Loucy (cell line): ENCODE data around the gene TTBK1.

Experiments used
- CTCF ChIP-seq: fragments of 200-600 bp; sonication (generic); conservative IDR thresholded peaks from 2 replicates; pipeline ENCODE4 v1.5.1; 2014; ENCODE audit warnings: mild to moderate bottlenecking, antibody characterized with exemption, low read length
- EZH2phosphoT487 ChIP-seq: fragments of 200-600 bp; IDR thresholded peaks from 2 replicates; pipeline ENCODE4 v1.6.1; 2018; ENCODE audit warnings: antibody characterized with exemption, mild to moderate bottlenecking, moderate library complexity, borderline replicate concordance

- TF ChIP-seq CTCF (no peak), EZH2phosphoT487 (no peak)
Measured at GRCh38 chr6:43205849-43206248, 37.4 kb upstream of the TTBK1 start.
